HG03442 (cell line): ENCODE results near the gene AAMP.
"Not testable (repeated sequence)": the region's sequence is repeated elsewhere in the genome, so short reads cannot be mapped to it uniquely, and the experiment has no call there.

ENCODE experiments used
- ATAC-seq: cut with Tn5 transposase; IDR thresholded peaks from one replicate; pipeline ENCODE4 v1.9.1; 2021; ENCODE audit warnings: mild to moderate bottlenecking, moderate library complexity; ENCODE audit not compliant: unreplicated experiment

Gene AAMP

GRCh38 chr2:218275371-218276072, 5.6 kb upstream of the AAMP start:
- no peak for ATAC-seq

- ATAC-seq: no peak
Measured at GRCh38 chr2:218274586-218274985, 4.6 kb upstream of the AAMP start.

GRCh38 chr2:218273908-218274249, 3.9 kb upstream of the AAMP start:
- ATAC-seq: no peak

GRCh38 chr2:218273214-218273907, 3.4 kb upstream of the AAMP start:
- ATAC-seq: not testable (repeated sequence)

- ATAC-seq: peak; percentile 23
Measured at GRCh38 chr2:218272531-218273212, 2.7 kb upstream of the AAMP start.

- no peak for ATAC-seq
Measured at GRCh38 chr2:218271865-218272530, 2.1 kb upstream of the AAMP start.

GRCh38 chr2:218271487-218271797, 1.5 kb upstream of the AAMP start:
- no peak for ATAC-seq

GRCh38 chr2:218270721-218271486, 967 bp upstream of the AAMP start:
- ATAC-seq: no peak

- no peak for ATAC-seq
Measured at GRCh38 chr2:218267259-218267658, 2.7 kb downstream of the AAMP start.

GRCh38 chr2:218266316-218266979, 3.5 kb downstream of the AAMP start:
- ATAC-seq: no peak

GRCh38 chr2:218265626-218266025, 4.3 kb downstream of the AAMP start:
- ATAC-seq: no peak

GRCh38 chr2:218264773-218265561, 5.0 kb downstream of the AAMP start:
- ATAC-seq: no peak

- no peak for ATAC-seq
Measured at GRCh38 chr2:218263817-218264641, 5.9 kb downstream of the AAMP start.

GRCh38 chr2:218262631-218263586, 7.0 kb downstream of the AAMP start:
- ATAC-seq: no peak

- ATAC-seq: no peak
Measured at GRCh38 chr2:218262237-218262600, 7.7 kb downstream of the AAMP start.

GRCh38 chr2:218261423-218262236, 8.3 kb downstream of the AAMP start:
- no peak for ATAC-seq
